ENCODE data around the gene ANKRD12.

ANKRD12 gene

GRCh38 chr18:9273221-9273620 is 136.6 kb downstream of the ANKRD12 start:
- Histone ChIP-seq H3K79me2 (ENCODE audit: control insufficient read depth, low read length) (no peaks in the 10 kb centered on the region), H4K20me1 (ENCODE audit: control insufficient read depth, insufficient read depth, low read depth, low read length) (no peaks in the 10 kb centered on the region), H3K9me3 (ENCODE audit: control insufficient read depth, insufficient read depth, low read length) (no peaks in the 10 kb centered on the region), H3K36me3 (ENCODE audit: control insufficient read depth, low read length) (peaks cover 11% of the 10 kb centered on the region), H3K4me1 (ENCODE audit: control insufficient read depth, low read length) (no peaks in the 10 kb centered on the region), H3K4me3 (ENCODE audit: low read length) (no peak overlapping the region), H3F3A (ENCODE audit: control insufficient read depth, insufficient read depth) (no peaks in the 10 kb centered on the region), H3K9me2 (replicated peaks; ENCODE audit: control insufficient read depth, low read length) (no peaks in the 10 kb centered on the region), H3K4me2 (ENCODE audit: low read length) (no peak overlapping the region), H3K27ac (ENCODE audit: low read depth, low read length) (no peak overlapping the region), H3K27me3 (ENCODE audit: control insufficient read depth, low read length) (no peaks in the 10 kb centered on the region)
- no peak for TF ChIP-seq CTCF (IDR thresholded peaks at IDR 0.05; ENCODE audit: low read depth, low read length, poor library complexity, severe bottlenecking)
- no peak for TF ChIP-seq EZH2phosphoT487 (IDR thresholded peaks at IDR 0.05; ENCODE audit: borderline replicate concordance, low read length)

- H3K27me3 ChIP-seq (ENCODE audit: control insufficient read depth, low read length): no peaks in the 10 kb centered on the region
- no peak overlapping the region for H3K27ac ChIP-seq (ENCODE audit: low read depth, low read length)
- peaks cover 11% of the 10 kb centered on the region for H3K36me3 ChIP-seq (ENCODE audit: control insufficient read depth, low read length)
- no peaks in the 10 kb centered on the region for H3K9me2 ChIP-seq (replicated peaks; ENCODE audit: control insufficient read depth, low read length)
- no peak for TF ChIP-seq EZH2phosphoT487 (IDR thresholded peaks at IDR 0.05; ENCODE audit: borderline replicate concordance, low read length)
- no peak for TF ChIP-seq CTCF (IDR thresholded peaks at IDR 0.05; ENCODE audit: low read depth, low read length, poor library complexity, severe bottlenecking)
- H3K9me3 ChIP-seq (ENCODE audit: control insufficient read depth, insufficient read depth, low read length): no peaks in the 10 kb centered on the region
- H3K4me2 ChIP-seq (ENCODE audit: low read length): no peak overlapping the region
- H3K4me1 ChIP-seq (ENCODE audit: control insufficient read depth, low read length): no peaks in the 10 kb centered on the region
- H3F3A ChIP-seq (ENCODE audit: control insufficient read depth, insufficient read depth): no peaks in the 10 kb centered on the region
- no peak overlapping the region for H3K4me3 ChIP-seq (ENCODE audit: low read length)
- no peaks in the 10 kb centered on the region for H3K79me2 ChIP-seq (ENCODE audit: control insufficient read depth, low read length)
- H4K20me1 ChIP-seq (ENCODE audit: control insufficient read depth, insufficient read depth, low read depth, low read length): no peaks in the 10 kb centered on the region
These were observed 139.3 kb downstream of the ANKRD12 start for GRCh38 chr18:9275890-9276289.

- no peaks in the 10 kb centered on the region for H3K9me3 ChIP-seq (ENCODE audit: control insufficient read depth, insufficient read depth, low read length)
- no peaks in the 10 kb centered on the region for H3K9me2 ChIP-seq (replicated peaks; ENCODE audit: control insufficient read depth, low read length)
- H3K4me2 ChIP-seq (ENCODE audit: low read length): no peak overlapping the region
- H4K20me1 ChIP-seq (ENCODE audit: control insufficient read depth, insufficient read depth, low read depth, low read length): no peaks in the 10 kb centered on the region
- H3K27ac ChIP-seq (ENCODE audit: low read depth, low read length): no peak overlapping the region
- peaks cover 9% of the 10 kb centered on the region for H3K36me3 ChIP-seq (ENCODE audit: control insufficient read depth, low read length)
- H3K79me2 ChIP-seq (ENCODE audit: control insufficient read depth, low read length): no peaks in the 10 kb centered on the region
- H3F3A ChIP-seq (ENCODE audit: control insufficient read depth, insufficient read depth): no peaks in the 10 kb centered on the region
- TF ChIP-seq CTCF (IDR thresholded peaks at IDR 0.05; ENCODE audit: low read depth, low read length, poor library complexity, severe bottlenecking) (no peak), EZH2phosphoT487 (IDR thresholded peaks at IDR 0.05; ENCODE audit: borderline replicate concordance, low read length) (no peak)
- no peaks in the 10 kb centered on the region for H3K27me3 ChIP-seq (ENCODE audit: control insufficient read depth, low read length)
- H3K4me3 ChIP-seq (ENCODE audit: low read length): no peak overlapping the region
- no peaks in the 10 kb centered on the region for H3K4me1 ChIP-seq (ENCODE audit: control insufficient read depth, low read length)
These were observed 141.4 kb downstream of the ANKRD12 start for GRCh38 chr18:9278028-9278427.

GRCh38 chr18:9280849-9281248 is 144.3 kb downstream of the ANKRD12 start:
- no peak for TF ChIP-seq CTCF (IDR thresholded peaks at IDR 0.05; ENCODE audit: low read depth, low read length, poor library complexity, severe bottlenecking)
- TF ChIP-seq EZH2phosphoT487 (IDR thresholded peaks at IDR 0.05; ENCODE audit: borderline replicate concordance, low read length): no peak
- no peaks in the 10 kb centered on the region for H3K79me2 ChIP-seq (ENCODE audit: control insufficient read depth, low read length)
- no peaks in the 10 kb centered on the region for H3K9me2 ChIP-seq (replicated peaks; ENCODE audit: control insufficient read depth, low read length)
- no peaks in the 10 kb centered on the region for H4K20me1 ChIP-seq (ENCODE audit: control insufficient read depth, insufficient read depth, low read depth, low read length)
- no peaks in the 10 kb centered on the region for H3K4me1 ChIP-seq (ENCODE audit: control insufficient read depth, low read length)
- H3F3A ChIP-seq (ENCODE audit: control insufficient read depth, insufficient read depth): no peaks in the 10 kb centered on the region
- H3K4me2 ChIP-seq (ENCODE audit: low read length): no peak overlapping the region
- H3K27ac ChIP-seq (ENCODE audit: low read depth, low read length): no peak overlapping the region
- H3K4me3 ChIP-seq (ENCODE audit: low read length): no peak overlapping the region
- no peaks in the 10 kb centered on the region for H3K27me3 ChIP-seq (ENCODE audit: control insufficient read depth, low read length)
- no peaks in the 10 kb centered on the region for H3K9me3 ChIP-seq (ENCODE audit: control insufficient read depth, insufficient read depth, low read length)
- H3K36me3 ChIP-seq (ENCODE audit: control insufficient read depth, low read length): peaks cover 9% of the 10 kb centered on the region

All from DOHH2 (cell line).